ENCODE data around the gene CCDC90B. TPM values are rescaled to one million over a fixed set of nuclear protein-coding genes. Genes with fewer than 3 reads are reported as not detected.
"Not testable (repeated sequence)": the region's sequence is repeated elsewhere in the genome, so short reads cannot be mapped to it uniquely, and the experiment has no call there.

CCDC90B gene
- total RNA-seq, 1 donor from 2014 or later, result 21.0 TPM

- intact Hi-C loops (cut with micrococcal nuclease), result loop anchor here (5.0 to 10.0 kb wide), 2 partner anchors 428 to 521 kb away; no protein-coding TSS in a partner anchor
- ATAC-seq, result no peak
Measured at GRCh38 chr11:83294208-83294607, 8.0 kb upstream of the CCDC90B start.

GRCh38 chr11:83293457-83293774, 7.2 kb upstream of the CCDC90B start:
- DNase-seq (no peak), ATAC-seq (no peak)
- intact Hi-C loops (cut with micrococcal nuclease), result loop anchor here (5.0 to 10.0 kb wide), 2 partner anchors 429 to 521 kb away; no protein-coding TSS in a partner anchor

More at GRCh38 chr11:83294208-83294607, 8.0 kb upstream of the CCDC90B start:
- no peak for DNase-seq

GRCh38 chr11:83292709-83293456, 6.7 kb upstream of the CCDC90B start:
- DNase-seq (no peak), ATAC-seq (peak; percentile 59)
- intact Hi-C loops (cut with micrococcal nuclease), result loop anchor here (5.0 to 10.0 kb wide), 2 partner anchors 429 to 522 kb away; no protein-coding TSS in a partner anchor

- ATAC-seq (no peak), DNase-seq (no peak)
- intact Hi-C loops (cut with micrococcal nuclease), result no loop called here
Measured at GRCh38 chr11:83287631-83288030, 1.5 kb upstream of the CCDC90B start.

- ATAC-seq, result peak; percentile 70
- intact Hi-C loops (cut with micrococcal nuclease), result no loop called here
- DNase-seq, result no peak
Measured at GRCh38 chr11:83285151-83285770, 906 bp downstream of the CCDC90B start.

- no peak for DNase-seq
- no peak for ATAC-seq
- intact Hi-C loops (cut with micrococcal nuclease), result no loop called here
Measured at GRCh38 chr11:83284501-83285150, 1.5 kb downstream of the CCDC90B start.

GRCh38 chr11:83282084-83282716, 4.0 kb downstream of the CCDC90B start:
- intact Hi-C loops (cut with micrococcal nuclease), result no loop called here
- ATAC-seq (no peak), DNase-seq (no peak)

- no peak for ATAC-seq
- intact Hi-C loops (cut with micrococcal nuclease), result no loop called here
Measured at GRCh38 chr11:83280256-83280655, 5.9 kb downstream of the CCDC90B start.

GRCh38 chr11:83278351-83278750, 7.8 kb downstream of the CCDC90B start:
- intact Hi-C loops (cut with micrococcal nuclease), result no loop called here
- no peak for DNase-seq
- ATAC-seq, result no peak

More at GRCh38 chr11:83280256-83280655, 5.9 kb downstream of the CCDC90B start:
- DNase-seq, result no peak

- intact Hi-C loops (cut with micrococcal nuclease), result no loop called here
Measured at GRCh38 chr11:83275888-83276641, 10.1 kb downstream of the CCDC90B start.

GRCh38 chr11:83272627-83273026, 13.5 kb downstream of the CCDC90B start:
- no peak for DNase-seq
- ATAC-seq, result no peak
- intact Hi-C loops (cut with micrococcal nuclease), result no loop called here

More at GRCh38 chr11:83275888-83276641, 10.1 kb downstream of the CCDC90B start:
- ATAC-seq (no peak), DNase-seq (no peak)

- DNase-seq; intact Hi-C loops (cut with micrococcal nuclease); ATAC-seq: not testable (repeated sequence)
Measured at GRCh38 chr11:83271734-83272133, 14.4 kb downstream of the CCDC90B start.

GRCh38 chr11:83269080-83269479, 17.1 kb downstream of the CCDC90B start:
- DNase-seq; ATAC-seq; intact Hi-C loops (cut with micrococcal nuclease): not testable (repeated sequence)

- intact Hi-C loops (cut with micrococcal nuclease), result no loop called here
- no peak for ATAC-seq
- no peak for DNase-seq
Measured at GRCh38 chr11:83265331-83265730, 20.8 kb downstream of the CCDC90B start.

- DNase-seq (no peak), ATAC-seq (peak; percentile 95)
- intact Hi-C loops (cut with micrococcal nuclease), result no loop called here
Measured at GRCh38 chr11:83259559-83259958, 26.6 kb downstream of the CCDC90B start.

GRCh38 chr11:83257761-83258168, 28.4 kb downstream of the CCDC90B start:
- no peak for ATAC-seq
- DNase-seq, result no peak
- intact Hi-C loops (cut with micrococcal nuclease), result no loop called here

GRCh38 chr11:83256602-83257340, 29.4 kb downstream of the CCDC90B start:
- ATAC-seq (no peak), DNase-seq (no peak)
- intact Hi-C loops (cut with micrococcal nuclease), result no loop called here

- intact Hi-C loops (cut with micrococcal nuclease), result no loop called here
- DNase-seq (no peak), ATAC-seq (no peak)
Measured at GRCh38 chr11:83255366-83255765, 30.8 kb downstream of the CCDC90B start.

All from left ventricle myocardium superior (tissue), 1 donor.